HG03354 (cell line): ENCODE measurements around the gene MMD.
"Not testable (repeated sequence)": the region's sequence is repeated elsewhere in the genome, so short reads cannot be mapped to it uniquely, and the experiment has no call there.

Experiments used
- ATAC-seq: cut with Tn5 transposase; IDR thresholded peaks from one replicate; pipeline ENCODE4 v1.9.1; 2021; ENCODE audit warnings: mild to moderate bottlenecking; ENCODE audit not compliant: unreplicated experiment, poor library complexity, severe bottlenecking

MMD gene

DNA sequence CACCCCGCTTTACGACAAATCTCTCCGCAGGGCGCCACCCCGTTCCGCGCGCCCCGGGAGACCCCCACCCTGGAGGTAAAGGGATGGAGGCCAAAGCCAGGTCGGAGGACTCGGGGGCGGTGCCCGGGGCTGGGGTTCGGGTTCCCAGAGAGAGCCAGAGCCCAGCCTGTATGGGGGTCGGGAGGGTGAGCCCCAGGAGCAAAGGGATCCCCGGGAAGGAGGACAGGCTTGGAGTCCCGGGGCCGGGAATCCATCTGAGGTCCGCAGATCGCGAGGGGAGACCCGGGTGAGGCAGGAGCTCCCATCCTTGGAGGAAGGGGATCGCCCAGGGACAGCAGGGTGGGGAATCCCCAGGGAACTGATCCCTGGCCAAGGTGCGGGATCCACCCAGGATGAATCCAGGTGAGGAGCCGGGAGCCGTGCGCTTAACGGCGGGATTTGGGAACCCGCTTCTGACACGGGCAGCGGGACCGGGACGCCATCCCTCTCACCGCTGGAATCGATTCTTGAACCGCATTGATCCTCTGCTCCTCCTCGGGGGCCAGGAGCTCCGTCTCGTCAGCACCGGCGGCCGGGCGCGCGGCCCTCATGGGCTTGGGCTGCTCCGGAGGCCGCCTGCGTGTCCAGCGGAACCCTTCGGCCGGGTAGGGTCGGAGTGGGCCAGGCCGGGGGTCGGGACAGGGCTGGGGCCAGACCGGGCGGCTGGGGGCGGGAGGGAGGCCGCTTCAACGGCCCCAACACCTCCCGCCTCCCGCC, at the start of gene MMD:
TSS of gene MMD (minus strand) at position 657 of the 756 bp plus-strand sequence. CDS start at position 517, 140 bp downstream.
- peak; percentile 29 for ATAC-seq

GRCh38 chr17:55466671-55467070, 45.0 kb upstream of the MMD start:
- peak; percentile 46 for ATAC-seq

- not testable (repeated sequence) for ATAC-seq
Observed at GRCh38 chr17:55465771-55466170, 44.1 kb upstream of the MMD start.

DNA sequence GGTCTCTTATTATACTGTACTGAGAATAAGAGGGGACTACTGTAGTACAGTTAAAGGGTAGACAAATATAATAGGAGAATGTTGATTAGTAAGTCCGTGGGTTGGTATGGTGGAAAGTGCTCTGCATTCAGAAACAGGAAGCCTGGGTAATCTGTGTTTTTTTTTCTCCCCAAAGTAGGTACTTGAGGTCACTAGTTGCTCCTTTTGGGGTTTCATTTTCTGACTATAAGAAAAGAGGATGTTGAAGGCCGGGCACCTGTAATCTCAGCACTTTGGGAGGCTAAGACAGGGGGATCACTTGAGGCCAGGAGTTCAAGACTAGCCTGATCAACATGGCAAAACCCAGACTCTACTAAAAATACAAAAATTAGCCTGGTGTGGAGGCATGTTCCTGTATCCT, 42.0 kb upstream of the MMD start:
- peak; percentile 43 for ATAC-seq

DNA sequence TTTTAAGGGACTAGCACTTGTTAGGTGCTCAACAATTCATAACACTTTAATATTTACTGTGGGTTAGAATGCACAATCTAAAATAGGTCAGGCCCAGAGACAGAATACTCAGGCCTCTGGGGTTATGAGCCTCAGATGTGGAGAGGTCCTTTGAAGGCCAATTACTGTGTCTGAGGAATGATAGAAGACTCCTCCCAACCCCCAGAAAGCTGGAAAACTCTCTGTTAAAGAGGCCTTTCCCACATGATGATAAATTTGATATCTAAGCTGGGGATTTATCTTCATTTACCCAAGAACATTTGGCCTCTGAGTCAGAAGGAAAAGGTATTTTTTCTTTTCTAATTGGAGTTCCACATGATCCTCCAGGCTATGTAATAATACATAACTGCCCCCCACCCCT, 41.1 kb upstream of the MMD start:
- ATAC-seq, result no peak

- ATAC-seq, result no peak
Observed at GRCh38 chr17:55462234-55462633, 40.6 kb upstream of the MMD start.

- ATAC-seq, result peak; percentile 80
Observed at GRCh38 chr17:55458978-55459377, 37.3 kb upstream of the MMD start.

DNA sequence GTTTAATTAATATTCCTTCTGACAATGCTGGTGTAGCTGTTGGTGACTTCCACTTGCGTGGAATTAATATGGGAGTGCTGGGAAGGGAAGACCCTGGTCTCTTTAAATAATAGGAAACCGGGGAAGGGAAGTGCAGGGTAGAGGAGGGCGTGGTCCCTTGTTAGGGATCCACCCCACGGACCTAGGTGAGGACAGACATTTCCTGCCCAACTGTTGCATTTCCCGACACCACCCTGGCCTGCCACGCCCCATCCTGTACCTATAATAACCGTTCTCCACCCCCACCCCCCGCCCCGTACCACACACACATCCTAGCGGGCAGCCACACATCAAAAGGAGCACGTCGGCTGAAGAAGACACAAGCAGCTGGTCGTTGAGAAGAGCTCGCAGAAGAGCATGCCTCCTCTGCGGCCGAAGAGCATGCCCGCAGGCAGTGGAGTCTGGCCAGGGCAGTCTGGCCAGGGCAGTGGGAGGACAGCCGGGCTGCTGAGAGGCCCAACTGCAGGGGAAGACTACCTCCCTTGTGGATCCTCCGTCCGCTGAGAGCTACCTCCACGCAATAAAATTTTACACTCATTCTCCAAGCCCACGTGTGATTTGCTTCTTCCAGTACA, 36.8 kb upstream of the MMD start:
- ATAC-seq, result no peak

DNA sequence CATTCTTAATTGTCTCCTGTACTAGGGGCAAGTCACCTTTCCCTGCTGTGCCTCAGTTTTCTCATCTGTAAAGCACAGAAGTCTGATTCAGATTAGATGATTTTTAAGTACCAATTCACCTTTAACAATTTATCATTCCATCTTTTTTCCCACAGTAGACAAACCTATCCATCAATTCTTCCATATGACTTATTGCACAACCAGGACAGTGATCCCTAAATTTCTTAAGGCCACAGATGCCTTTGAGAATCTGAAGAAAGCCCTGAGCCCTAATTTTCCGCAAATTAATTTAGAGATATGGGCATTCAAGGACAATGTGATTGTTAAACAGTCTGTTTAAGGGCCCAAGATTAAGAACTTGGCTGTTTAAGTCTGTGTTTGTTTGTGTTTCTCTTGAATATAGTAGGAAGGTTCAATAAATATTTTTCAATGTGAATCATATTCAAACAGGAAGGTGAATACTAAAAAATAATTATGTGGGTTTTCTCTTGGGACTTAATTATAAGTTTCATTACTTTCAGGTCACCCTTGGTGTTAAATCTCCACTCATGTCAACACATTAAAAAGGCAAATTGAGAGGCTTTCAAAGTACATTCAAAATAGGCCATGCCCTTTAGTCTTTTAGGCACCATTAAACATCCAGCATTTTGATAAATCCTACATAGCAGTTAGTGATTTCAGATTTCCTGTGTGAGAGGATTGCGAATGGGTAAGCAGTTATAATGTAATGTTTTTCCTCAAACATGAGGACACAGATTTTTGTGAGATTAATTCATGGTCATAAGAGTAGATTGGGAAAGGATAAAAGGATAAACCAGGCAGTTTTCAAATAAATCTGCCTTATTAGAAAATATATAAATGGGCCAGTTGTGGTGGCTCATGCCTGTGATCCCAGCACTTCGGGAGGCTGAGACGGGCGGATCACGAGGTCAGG, 34.9 kb upstream of the MMD start:
- ATAC-seq, result no peak

GRCh38 chr17:55454906-55455474, 33.4 kb upstream of the MMD start:
- no peak for ATAC-seq

GRCh38 chr17:55453839-55454557, 32.4 kb upstream of the MMD start:
- no peak for ATAC-seq

GRCh38 chr17:55452139-55452790, 30.6 kb upstream of the MMD start:
- ATAC-seq, result peak; percentile 85

DNA sequence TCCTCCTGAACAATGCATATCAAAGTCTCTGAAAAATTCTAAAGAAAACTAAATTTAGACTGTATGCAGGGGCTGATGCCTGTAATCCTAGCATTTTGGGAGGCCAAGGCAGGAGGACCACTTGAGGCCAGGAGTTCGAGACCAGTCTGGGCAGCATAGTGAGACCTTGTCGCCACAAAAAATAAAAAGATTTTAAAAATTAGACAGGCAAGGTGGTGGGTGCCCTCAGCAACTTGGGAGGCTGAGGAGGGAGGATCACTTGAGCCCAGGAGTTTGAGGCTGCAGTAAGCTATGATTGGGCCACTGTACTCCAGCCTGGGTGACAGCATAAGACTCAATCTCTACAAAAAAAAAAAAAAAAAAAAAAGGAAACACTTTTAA, 30.1 kb upstream of the MMD start:
- no peak for ATAC-seq

- no peak for ATAC-seq
Observed at GRCh38 chr17:55451203-55451641, 29.6 kb upstream of the MMD start.

DNA sequence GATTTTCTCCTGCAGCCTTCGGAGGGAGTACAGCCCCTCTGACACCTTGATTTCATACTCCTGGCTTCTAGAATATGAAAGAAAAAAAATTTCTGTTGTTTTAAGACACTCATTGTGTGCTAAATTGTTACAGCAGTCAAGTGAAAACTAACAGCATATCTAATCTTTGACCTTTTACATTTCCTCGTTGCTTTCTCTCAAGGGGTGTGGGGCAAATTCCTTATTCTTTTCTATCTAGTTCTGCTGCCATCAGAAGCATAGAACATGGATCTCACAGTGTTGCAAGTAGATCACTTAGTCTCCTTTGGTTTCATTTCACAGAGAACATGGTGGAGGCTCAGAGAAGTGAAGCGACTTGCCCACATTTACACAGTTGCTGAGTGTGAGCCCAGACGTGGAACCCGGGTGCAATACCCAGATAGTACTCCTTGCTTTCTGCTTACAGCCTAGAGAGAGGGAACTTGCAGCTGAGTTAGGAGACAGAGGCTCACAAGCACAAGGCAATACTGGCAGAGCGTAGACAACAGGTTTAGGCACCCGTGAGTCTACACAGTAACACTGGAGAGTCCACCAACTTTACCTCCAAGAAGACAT, 28.7 kb upstream of the MMD start:
- no peak for ATAC-seq

DNA sequence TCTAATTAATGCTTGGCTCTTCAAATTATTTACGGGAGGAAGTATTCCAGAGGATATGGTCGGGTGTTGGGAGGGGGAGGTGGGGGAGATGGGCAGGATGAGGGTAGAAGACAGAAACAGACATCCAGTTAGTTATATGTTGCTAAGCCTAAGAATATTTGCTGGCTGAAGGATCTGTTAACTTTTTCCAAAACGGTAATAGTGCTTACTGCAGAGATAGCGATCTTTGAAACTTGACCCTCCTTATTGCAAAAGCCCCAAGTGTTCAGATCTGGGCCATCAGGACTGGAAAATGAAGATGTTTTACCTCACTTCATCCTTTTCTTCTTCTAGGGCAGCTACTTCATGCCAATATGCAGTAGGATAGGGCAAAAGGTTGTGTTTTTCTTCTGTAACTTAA, 27.0 kb upstream of the MMD start:
- no peak for ATAC-seq

DNA sequence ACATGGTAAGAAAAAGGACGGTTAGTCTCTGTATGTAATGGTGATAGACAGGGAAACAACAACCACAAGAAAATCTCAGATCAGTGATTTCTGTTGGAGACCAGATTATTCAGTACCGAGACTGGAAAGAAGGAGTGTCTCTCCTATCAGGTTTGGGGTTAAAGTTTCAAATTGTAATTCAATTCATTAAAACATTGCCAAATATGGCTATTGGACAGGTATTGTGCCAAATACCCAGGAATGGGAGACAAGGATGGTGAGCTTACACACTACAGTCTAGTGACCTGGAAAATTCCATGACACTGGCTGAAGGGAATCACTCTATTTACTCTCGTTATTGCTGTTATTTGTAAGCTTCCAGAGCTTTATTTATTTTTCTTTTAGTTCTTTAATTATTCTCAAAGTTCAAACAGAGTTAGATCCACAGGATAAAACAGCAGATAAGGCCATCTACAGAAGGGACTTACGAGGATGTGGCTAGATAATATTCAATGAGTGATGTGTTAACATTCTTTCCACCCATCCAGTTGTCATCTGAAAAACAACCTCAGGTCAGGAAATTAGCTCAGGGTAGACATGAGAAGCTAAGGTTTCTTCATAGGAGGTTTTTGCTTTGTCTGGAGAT, 25.1 kb upstream of the MMD start:
- no peak for ATAC-seq

GRCh38 chr17:55446004-55446403, 24.4 kb upstream of the MMD start:
- ATAC-seq, result not testable (repeated sequence)
